Activated gamma-delta T cell (primary cell): Measurements from ENCODE around the gene OSBPL7.

Experiments used
- DNase-seq: peaks from one replicate; lab custom pipeline; 2025; lab: John Stamatoyannopoulos, UW
- total RNA-seq, 2 donors: gene quantifications; one replicate each; lab custom pipeline; 2026; lab: John Stamatoyannopoulos, UW

Gene OSBPL7
- total RNA-seq = 96.2 to 166 reads per million in 2 donors

- DNase-seq = peak; percentile 65
Measured at GRCh38 chr17:47821424-47822391, at the start of gene OSBPL7. Gene OSBPL7 (minus strand): TSS chr17:47821794. CDS start chr17:47820278, 1,516 bp downstream.

- no peak for DNase-seq
Measured at GRCh38 chr17:47871048-47871447, 49.5 kb upstream of the OSBPL7 start.

GRCh38 chr17:47870056-47870455 is 48.5 kb upstream of the OSBPL7 start:
- no peak for DNase-seq

- DNase-seq = no peak
Measured at GRCh38 chr17:47869114-47869513, 47.5 kb upstream of the OSBPL7 start.

GRCh38 chr17:47867813-47868533 is 46.4 kb upstream of the OSBPL7 start:
- no peak for DNase-seq

- DNase-seq = no peak
Measured at GRCh38 chr17:47866941-47867340, 45.3 kb upstream of the OSBPL7 start.

GRCh38 chr17:47864791-47865216 is 43.2 kb upstream of the OSBPL7 start:
- DNase-seq = no peak

- DNase-seq = no peak
Measured at GRCh38 chr17:47862621-47863440, 41.2 kb upstream of the OSBPL7 start.

GRCh38 chr17:47860386-47860785 is 38.8 kb upstream of the OSBPL7 start:
- no peak for DNase-seq

- DNase-seq = no peak
Measured at GRCh38 chr17:47857551-47858455, 36.2 kb upstream of the OSBPL7 start.

- DNase-seq = no peak
Measured at GRCh38 chr17:47856830-47857229, 35.2 kb upstream of the OSBPL7 start.

GRCh38 chr17:47855737-47856136 is 34.1 kb upstream of the OSBPL7 start:
- no peak for DNase-seq

- no peak for DNase-seq
Measured at GRCh38 chr17:47853616-47854015, 32.0 kb upstream of the OSBPL7 start.

- DNase-seq = no peak
Measured at GRCh38 chr17:47852113-47852949, 30.7 kb upstream of the OSBPL7 start.

- DNase-seq = no peak
Measured at GRCh38 chr17:47851764-47852112, 30.1 kb upstream of the OSBPL7 start.

GRCh38 chr17:47850692-47851573 is 29.3 kb upstream of the OSBPL7 start, which contains the start of gene SP6:
Gene SP6 (minus strand): TSS chr17:47851163. CDS start chr17:47848429, 2,734 bp downstream.
- DNase-seq = peak; percentile 38

GRCh38 chr17:47850373-47850691 is 28.7 kb upstream of the OSBPL7 start:
- no peak for DNase-seq

GRCh38 chr17:47848198-47848513 is 26.6 kb upstream of the OSBPL7 start:
- no peak for DNase-seq
